C4-2B (cell line): ENCODE data around the gene CDC45.

ENCODE experiments used
- H3K27ac ChIP-seq: fragments of 450-650 bp; 2 replicates; pipeline ENCODE4 v1.5.1; 2017
- CTCF ChIP-seq: fragments of 450-650 bp; conservative IDR thresholded peaks from 2 replicates; pipeline ENCODE4 v1.5.1; 2017; ENCODE audit warnings: mild to moderate bottlenecking
- ZFX ChIP-seq: fragments of 450-650 bp; IDR thresholded peaks from 2 replicates; pipeline ENCODE4 v1.6.1; 2017

The CDC45 gene

GRCh38 chr22:19488884-19489843 is 9.4 kb downstream of the CDC45 start:
- no peak for TF ChIP-seq ZFX
- no peak; the same call in 1 of the 2 replicates for TF ChIP-seq CTCF
- no peak overlapping the region for H3K27ac ChIP-seq

- no peak overlapping the region for H3K27ac ChIP-seq
- TF ChIP-seq CTCF, result no peak
- TF ChIP-seq ZFX, result no peak
These were observed 11.0 kb downstream of the CDC45 start for GRCh38 chr22:19490628-19491230.

- no peak overlapping the region for H3K27ac ChIP-seq
- TF ChIP-seq ZFX (no peak), CTCF (no peak)
These were observed 12.9 kb downstream of the CDC45 start for GRCh38 chr22:19492504-19493174.

GRCh38 chr22:19494001-19494560 is 14.4 kb downstream of the CDC45 start:
- TF ChIP-seq ZFX (no peak), CTCF (no peak)
- H3K27ac ChIP-seq, result no peak overlapping the region

- no peak overlapping the region for H3K27ac ChIP-seq
- TF ChIP-seq ZFX, result no peak
- TF ChIP-seq CTCF, result no peak
These were observed 15.0 kb downstream of the CDC45 start for GRCh38 chr22:19494676-19495173.

GRCh38 chr22:19495562-19496323 is 16.0 kb downstream of the CDC45 start:
- H3K27ac ChIP-seq, result no peak overlapping the region
- TF ChIP-seq CTCF, result no peak
